ENCODE results near the gene RGS3.

GRCh38 chr9:113436728-113437515 lies 26.6 kb upstream of the RGS3 start:
- TF ChIP-seq, protein P1, sequence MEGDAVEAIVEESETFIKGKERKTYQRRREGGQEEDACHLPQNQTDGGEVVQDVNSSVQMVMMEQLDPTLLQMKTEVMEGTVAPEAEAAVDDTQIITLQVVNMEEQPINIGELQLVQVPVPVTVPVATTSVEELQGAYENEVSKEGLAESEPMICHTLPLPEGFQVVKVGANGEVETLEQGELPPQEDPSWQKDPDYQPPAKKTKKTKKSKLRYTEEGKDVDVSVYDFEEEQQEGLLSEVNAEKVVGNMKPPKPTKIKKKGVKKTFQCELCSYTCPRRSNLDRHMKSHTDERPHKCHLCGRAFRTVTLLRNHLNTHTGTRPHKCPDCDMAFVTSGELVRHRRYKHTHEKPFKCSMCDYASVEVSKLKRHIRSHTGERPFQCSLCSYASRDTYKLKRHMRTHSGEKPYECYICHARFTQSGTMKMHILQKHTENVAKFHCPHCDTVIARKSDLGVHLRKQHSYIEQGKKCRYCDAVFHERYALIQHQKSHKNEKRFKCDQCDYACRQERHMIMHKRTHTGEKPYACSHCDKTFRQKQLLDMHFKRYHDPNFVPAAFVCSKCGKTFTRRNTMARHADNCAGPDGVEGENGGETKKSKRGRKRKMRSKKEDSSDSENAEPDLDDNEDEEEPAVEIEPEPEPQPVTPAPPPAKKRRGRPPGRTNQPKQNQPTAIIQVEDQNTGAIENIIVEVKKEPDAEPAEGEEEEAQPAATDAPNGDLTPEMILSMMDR (IDR thresholded peaks at IDR 0.05), result no peak
- TF ChIP-seq, protein P2, sequence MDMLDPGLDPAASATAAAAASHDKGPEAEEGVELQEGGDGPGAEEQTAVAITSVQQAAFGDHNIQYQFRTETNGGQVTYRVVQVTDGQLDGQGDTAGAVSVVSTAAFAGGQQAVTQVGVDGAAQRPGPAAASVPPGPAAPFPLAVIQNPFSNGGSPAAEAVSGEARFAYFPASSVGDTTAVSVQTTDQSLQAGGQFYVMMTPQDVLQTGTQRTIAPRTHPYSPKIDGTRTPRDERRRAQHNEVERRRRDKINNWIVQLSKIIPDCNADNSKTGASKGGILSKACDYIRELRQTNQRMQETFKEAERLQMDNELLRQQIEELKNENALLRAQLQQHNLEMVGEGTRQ (CRISPR knock-in tag; IDR thresholded peaks at IDR 0.05), result no peak
- TF ChIP-seq SMAD3 (CRISPR knock-in tag; IDR thresholded peaks at IDR 0.05; ENCODE audit: borderline replicate concordance), result no peak
- no peak for TF ChIP-seq ZNF121 (CRISPR knock-in tag; IDR thresholded peaks at IDR 0.05)
- TF ChIP-seq SMAD4 (CRISPR knock-in tag; IDR thresholded peaks at IDR 0.05), result no peak
- no peak for TF ChIP-seq IRF2 (CRISPR knock-in tag; IDR thresholded peaks at IDR 0.05; ENCODE audit: borderline replicate concordance, low read depth)
- TF ChIP-seq SP1 (CRISPR knock-in tag; conservative IDR thresholded peaks at IDR 0.05), result no peak
- no peak for TF ChIP-seq MAX (CRISPR knock-in tag; IDR thresholded peaks at IDR 0.05)
- no peak for TF ChIP-seq ATF6 (CRISPR knock-in tag; IDR thresholded peaks at IDR 0.05)
- TF ChIP-seq, protein P3, sequence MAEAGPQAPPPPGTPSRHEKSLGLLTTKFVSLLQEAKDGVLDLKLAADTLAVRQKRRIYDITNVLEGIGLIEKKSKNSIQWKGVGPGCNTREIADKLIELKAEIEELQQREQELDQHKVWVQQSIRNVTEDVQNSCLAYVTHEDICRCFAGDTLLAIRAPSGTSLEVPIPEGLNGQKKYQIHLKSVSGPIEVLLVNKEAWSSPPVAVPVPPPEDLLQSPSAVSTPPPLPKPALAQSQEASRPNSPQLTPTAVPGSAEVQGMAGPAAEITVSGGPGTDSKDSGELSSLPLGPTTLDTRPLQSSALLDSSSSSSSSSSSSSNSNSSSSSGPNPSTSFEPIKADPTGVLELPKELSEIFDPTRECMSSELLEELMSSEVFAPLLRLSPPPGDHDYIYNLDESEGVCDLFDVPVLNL (CRISPR knock-in tag; IDR thresholded peaks at IDR 0.05; ENCODE audit: borderline replicate concordance, low read depth), result no peak
- no peak for TF ChIP-seq IRF1 (CRISPR knock-in tag; IDR thresholded peaks at IDR 0.05)
